Erythroblast (primary cell): ENCODE data around the gene GSTM2.

Experiments used
- DNase-seq, 2 experiments: peaks; one replicate each; lab custom pipeline; 2025; lab: John Stamatoyannopoulos, UW
- GATA1 ChIP-seq: IDR thresholded peaks from 2 replicates; pipeline ENCODE4 v1.6.1; 2011; ENCODE audit warnings: low read depth, mild to moderate bottlenecking, control low read depth, low read length, moderate library complexity
- POLR2A ChIP-seq: IDR thresholded peaks from 2 replicates; pipeline ENCODE4 v1.6.1; 2011; ENCODE audit warnings: mild to moderate bottlenecking, low read length

The GSTM2 gene

DNA sequence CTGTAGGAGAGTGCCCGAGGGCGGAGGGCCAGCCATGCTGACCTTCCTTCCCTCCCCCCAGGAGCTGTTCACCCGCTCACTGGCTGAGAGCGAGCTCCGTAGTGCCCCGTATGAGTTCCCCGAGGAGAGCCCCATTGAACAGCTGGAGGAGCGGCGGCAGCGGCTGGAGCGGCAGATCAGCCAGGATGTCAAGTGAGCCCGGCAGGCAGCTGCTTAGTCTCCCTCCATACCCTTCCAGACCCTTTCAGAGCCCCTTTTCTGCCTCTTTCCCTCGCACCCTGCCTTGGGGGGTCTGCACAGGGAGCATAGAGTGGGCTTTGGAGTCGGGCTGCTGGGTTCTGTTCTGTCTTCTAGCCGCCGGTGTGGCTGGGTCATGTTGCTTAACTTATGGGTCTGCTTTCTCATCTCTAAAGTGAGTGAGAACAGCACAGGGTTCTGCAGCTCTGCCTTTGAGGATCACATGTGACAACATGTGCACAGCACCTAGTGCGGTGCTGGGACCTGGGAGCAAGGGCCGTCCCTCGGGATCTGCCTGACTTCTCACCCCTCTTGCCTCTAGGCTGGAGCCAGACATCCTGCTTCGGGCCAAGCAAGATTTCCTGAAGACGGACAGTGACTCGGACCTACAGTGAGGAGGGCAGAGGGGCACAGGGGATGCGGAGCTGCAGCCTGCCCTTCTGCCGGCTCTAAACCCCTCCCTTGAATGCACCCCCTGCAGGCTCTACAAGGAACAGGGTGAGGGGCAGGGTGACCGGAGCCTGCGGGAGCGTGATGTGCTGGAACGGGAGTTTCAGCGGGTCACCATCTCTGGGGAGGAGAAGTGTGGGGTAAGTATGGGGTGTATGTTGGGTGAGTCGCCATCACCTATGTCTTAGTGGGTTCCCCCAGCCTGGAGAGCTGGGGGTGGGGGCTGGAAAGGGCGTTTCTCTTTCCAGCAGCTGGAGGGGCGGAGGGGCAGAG, 42.0 kb upstream of the GSTM2 start:
- DNase-seq, result no peak
- no peak for TF ChIP-seq GATA1

GRCh38 chr1:109626682-109627408, 41.0 kb upstream of the GSTM2 start:
- no peak for TF ChIP-seq GATA1
- no peak for TF ChIP-seq POLR2A
- DNase-seq, result no peak

DNA sequence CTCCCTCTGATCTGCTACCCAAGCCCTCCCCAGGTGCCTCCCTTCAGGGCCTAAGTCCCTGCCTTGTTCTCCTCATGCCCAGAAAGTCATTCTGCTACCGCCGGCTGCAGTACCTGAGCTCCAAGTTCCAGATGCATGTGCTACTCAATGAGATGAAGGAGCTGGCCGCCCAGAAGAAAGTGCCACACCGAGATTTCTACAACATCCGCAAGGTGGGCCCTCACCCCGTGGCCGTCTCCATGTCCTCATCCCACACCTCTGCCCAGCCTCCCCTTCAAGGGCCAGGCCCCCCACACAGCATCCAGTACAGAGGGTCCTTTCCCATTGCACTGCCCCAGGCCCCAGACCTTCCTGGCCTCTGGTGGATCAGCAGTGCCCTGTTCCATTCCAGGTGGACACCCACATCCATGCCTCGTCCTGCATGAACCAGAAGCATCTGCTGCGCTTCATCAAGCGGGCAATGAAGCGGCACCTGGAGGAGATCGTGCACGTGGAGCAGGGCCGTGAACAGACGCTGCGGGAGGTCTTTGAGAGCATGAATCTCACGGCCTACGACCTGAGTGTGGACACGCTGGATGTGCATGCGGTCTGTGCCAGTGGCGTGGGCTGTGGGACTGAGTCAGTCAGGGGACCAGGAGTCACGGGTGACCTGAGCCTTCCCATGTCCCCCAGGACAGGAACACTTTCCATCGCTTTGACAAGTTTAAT, 40.0 kb upstream of the GSTM2 start:
- no peak for DNase-seq
- no peak for TF ChIP-seq POLR2A
- no peak for TF ChIP-seq GATA1

DNA sequence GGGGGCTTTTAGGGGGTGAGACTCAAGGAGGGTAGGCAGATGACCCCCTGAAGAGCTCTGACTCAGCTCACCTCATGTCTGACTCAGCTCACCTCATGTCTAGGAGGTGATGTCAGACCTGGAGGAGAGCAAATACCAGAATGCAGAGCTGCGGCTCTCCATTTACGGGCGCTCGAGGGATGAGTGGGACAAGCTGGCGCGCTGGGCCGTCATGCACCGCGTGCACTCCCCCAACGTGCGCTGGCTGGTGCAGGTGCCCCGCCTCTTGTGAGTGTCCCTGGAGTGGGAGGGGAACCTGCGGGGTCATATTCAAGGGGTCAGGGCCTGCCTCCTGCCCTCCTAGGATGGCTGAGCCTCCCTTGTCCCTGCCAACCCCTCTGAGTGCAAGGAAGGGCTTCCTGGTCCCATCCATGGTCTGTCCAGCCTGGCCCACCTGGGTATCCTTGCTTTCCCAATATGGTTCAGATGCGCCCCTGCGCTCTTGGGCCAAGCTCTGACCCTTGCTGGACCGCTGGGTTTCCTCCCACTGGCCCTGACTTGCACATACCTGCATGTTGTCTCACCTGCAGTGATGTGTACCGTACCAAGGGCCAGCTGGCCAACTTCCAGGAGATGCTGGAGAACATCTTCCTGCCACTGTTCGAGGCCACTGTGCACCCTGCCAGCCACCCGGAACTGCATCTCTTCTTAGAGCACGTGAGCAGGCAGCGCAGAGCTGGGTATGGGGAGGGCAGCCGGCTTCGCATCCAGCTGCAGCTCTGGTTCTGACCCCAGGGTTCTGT, 39.1 kb upstream of the GSTM2 start:
- DNase-seq, result no peak
- TF ChIP-seq POLR2A, result no peak
- TF ChIP-seq GATA1, result no peak

DNA sequence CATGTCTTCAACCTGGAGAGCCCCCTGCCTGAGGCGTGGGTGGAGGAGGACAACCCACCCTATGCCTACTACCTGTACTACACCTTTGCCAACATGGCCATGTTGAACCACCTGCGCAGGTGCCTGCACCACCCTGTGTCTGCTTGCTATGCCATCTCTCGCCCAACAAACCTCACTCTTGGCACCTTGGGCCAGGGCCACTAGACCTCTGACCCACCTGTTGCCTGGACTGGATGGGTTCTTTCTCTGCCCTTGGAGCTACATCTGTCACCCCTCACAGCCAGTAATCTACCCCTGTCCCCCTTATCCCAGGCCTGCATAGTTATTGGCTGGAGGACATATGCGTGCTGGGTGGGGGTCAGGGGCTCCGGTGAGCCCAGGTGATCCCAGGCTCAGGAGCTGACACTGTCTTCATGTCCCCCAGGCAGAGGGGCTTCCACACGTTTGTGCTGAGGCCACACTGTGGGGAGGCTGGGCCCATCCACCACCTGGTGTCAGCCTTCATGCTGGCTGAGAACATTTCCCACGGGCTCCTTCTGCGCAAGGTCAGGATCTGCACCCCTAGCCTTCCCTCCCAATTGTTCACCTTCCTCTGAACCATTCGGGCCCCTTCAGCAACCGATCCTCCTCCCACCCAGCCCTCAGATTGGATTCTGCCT, 38.4 kb upstream of the GSTM2 start:
- TF ChIP-seq POLR2A (no peak), GATA1 (no peak)
- no peak for DNase-seq

DNA sequence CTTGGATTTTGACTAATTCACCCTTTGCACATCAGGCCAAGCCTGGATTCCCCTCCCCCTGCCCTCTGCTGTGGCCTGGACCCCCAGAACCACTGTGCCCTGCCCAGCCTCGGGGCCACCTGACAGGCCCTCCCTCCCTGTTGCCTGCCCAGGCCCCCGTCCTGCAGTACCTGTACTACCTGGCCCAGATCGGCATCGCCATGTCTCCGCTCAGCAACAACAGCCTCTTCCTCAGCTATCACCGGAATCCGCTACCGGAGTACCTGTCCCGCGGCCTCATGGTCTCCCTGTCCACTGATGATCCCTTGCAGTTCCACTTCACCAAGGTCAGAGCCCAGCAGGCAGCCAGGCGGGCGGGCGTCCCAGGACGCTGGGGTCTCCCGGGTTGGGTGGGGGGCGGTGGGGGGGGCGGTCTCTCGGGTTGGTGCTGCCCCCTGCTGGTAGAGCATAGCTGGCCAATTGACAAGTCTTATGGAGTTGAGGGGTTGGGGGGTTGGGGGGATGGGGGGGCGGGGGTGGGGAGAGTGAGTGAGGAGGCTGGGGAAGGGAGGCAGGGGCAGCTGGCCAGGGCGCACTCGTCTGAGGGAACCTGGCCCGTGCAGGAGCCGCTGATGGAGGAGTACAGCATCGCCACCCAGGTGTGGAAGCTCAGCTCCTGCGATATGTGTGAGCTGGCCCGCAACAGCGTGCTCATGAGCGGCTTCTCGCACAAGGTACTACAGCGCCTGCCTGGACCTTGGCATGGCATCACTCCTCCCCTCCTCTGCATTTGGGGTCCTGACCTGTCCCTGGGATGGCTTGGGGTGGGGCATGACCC, 37.6 kb upstream of the GSTM2 start:
- TF ChIP-seq GATA1 (no peak), POLR2A (no peak)
- DNase-seq, result peak in 1 of 2 experiments; percentile 48

DNA sequence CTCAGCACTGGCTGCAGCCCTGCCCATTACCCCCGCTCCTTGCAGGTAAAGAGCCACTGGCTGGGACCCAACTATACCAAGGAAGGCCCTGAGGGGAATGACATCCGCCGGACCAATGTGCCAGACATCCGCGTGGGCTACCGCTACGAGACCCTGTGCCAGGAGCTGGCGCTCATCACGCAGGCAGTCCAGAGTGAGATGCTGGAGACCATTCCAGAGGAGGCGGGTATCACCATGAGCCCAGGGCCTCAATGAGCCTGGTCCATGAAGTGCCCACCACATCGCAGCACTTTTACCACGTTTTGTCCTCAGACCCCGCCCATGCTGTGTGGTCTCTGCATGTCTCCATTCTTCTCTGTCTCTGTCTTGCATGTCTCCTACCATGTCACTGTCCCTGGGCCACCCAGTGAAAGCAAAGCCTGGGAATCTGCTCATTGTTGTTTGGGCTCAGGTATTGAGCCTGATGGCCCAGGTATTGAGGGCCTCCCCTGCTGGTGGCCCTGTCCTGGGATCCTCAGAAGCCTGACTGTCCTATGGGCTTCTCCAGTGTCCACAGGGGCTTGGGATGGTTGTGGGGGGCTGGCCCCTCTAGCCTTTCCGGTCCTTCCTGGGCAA, 36.9 kb upstream of the GSTM2 start:
- no peak for DNase-seq

DNA sequence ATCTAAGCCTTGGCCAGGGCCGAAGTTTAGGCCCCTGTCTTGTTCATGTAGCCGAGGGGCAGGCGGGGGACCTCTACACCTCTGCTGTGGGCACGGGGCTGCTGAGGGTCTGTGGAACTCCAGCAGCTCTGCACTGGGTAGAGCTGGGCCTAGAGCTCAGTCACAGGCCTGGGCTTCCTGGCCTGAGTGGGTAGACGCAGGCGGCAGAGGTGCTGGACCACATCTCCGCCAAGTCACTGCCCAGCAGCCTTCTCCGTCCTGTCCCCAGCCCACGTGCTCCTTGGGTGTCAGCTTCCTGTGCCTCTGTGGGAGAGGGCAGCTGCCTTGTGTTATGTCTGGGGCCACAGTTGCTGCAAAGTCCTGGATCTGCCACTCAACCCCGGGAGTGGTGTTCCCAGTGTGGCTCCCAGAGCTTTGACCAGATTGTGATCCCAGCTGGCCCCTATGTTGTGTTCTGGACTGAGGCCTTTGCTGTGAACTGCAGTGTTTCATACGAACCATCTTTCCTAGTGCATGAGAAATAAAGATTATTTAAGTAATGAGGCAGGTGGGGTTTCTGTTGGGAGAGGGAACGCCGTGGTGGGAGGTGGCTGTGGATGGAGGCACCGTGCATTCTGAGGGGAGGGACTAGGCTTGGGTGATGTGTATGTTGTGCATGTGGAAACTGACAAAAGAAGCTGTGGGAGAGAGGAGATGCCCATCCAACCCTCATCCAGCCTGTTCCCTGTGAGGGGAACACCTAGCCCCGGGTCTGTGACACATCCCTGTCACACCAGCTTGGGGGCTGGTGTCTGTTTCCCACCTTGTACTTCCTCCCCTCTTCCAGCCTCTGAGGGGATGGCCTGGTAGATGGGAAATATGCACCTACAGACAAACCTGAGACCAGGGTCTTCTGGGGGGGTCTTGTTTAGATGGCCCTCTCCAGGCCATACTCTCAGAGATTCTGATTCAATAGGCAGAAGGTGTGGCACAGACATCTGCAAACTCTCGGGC, 36.0 kb upstream of the GSTM2 start:
- no peak for TF ChIP-seq GATA1
- no peak for TF ChIP-seq POLR2A
- DNase-seq, result no peak

More for the DNA sequence above, 36.9 kb upstream of the GSTM2 start:
- TF ChIP-seq POLR2A (no peak), GATA1 (no peak)

DNA sequence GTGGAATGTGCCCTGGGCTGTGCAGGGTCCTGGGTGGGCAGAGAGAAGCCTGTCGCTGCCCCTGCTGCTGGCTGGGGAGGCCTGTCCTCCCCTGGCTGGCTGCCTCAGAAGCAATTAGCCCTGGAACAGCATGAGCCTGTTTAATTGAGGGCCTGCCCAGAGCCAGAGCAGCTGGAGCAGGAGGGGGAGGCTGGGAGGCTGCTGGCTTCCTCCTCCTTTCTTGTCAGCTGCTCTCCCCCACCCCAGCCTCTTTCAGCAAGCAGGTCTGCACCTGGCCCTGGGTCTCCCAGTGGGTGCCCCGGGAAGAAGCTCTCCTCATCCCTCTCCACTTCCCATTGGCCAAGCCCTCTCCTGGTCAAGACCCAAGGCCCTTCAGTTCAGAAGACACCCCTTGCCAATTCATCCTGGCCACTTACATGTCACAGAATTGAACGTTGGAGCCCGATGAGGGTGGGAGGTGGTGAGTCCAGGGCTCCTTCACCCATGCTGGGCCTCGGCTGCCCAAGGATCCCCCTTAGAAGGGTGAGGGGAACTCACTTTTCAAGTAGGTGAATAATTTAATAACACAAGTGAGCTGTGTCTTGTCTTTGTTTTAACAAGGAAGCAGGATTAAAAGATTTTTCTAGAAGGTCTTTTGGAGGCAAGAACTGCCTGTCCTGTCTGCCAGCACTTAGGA, 35.0 kb upstream of the GSTM2 start:
- TF ChIP-seq GATA1 (no peak), POLR2A (no peak)
- DNase-seq, result no peak

DNA sequence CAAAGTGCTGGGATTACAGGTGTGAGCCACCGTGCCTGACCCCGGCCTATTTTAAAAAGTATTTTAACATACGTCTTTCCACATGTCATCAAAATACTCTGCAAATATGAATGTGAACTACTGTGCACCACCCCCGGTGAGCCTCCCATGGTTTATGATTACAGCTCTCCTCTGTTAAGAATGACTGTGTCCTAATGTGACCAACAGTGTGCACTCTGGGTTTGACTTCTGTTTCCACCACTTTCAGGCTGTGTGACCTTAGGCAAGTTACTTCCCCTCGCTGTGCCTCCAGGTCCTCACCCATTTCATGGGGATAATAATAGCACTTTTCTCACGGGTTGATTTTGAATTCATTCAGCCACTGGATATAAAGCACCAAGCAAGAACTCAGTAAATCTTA, 33.6 kb upstream of the GSTM2 start:
- TF ChIP-seq POLR2A (no peak), GATA1 (no peak)
- DNase-seq, result no peak
